C4-2B (cell line): Measurements from ENCODE around the gene SEBOX.

Experiments used
- CTCF ChIP-seq: fragments of 450-650 bp; conservative IDR thresholded peaks from 2 replicates; pipeline ENCODE4 v1.5.1; 2017; ENCODE audit warnings: mild to moderate bottlenecking
- ZFX ChIP-seq: fragments of 450-650 bp; IDR thresholded peaks from 2 replicates; pipeline ENCODE4 v1.6.1; 2017

GRCh38 chr17:28396635-28397239 lies 31.7 kb upstream of the SEBOX start:
- TF ChIP-seq CTCF (no peak), ZFX (no peak)
